Bronchial epithelial cell (primary cell): ENCODE data around the gene BRSK1. TPM values are rescaled to one million over a fixed set of nuclear protein-coding genes. Genes with fewer than 3 reads are reported as not detected.

ENCODE experiments used
- DNase-seq: peaks from one replicate; pipeline ENCODE4 v3.0.0-alpha.2; 2010; ENCODE audit warnings: low read depth
- FAIRE-seq: peaks from 2 replicates; lab custom pipeline; 2011; peaks lifted over from hg19 to GRCh38; lab: Jason Lieb, UNC
- H3K27me3 ChIP-seq: 2 replicates; pipeline ENCODE4 v1.5.1; 2011; ENCODE audit warnings: low read length; ENCODE audit not compliant: control insufficient read depth, insufficient read depth
- H3K36me3 ChIP-seq: 2 replicates; pipeline ENCODE4 v1.5.1; 2011; ENCODE audit warnings: low read length; ENCODE audit not compliant: control insufficient read depth, insufficient read depth
- H3K4me3 ChIP-seq: 2 replicates; pipeline ENCODE4 v1.5.1; 2011; ENCODE audit warnings: mild to moderate bottlenecking, low read depth, low read length, control low read depth
- total RNA-seq: library from RNA; depleted of rRNA; stranded (reverse); fragments of >200 nt; gene quantifications from 2 replicates; pipeline ENCODE4 v1.2.1, GENCODE V29; 2014
- TF ChIP-seq, protein P1 (sequence below): IDR thresholded peaks from 2 replicates; pipeline ENCODE4 v1.5.1; 2011; ENCODE audit warnings: mild to moderate bottlenecking, moderate library complexity, low read length, control low read depth, inconsistent platforms; ENCODE audit not compliant: insufficient read depth, severe bottlenecking

The BRSK1 gene
- total RNA-seq, 1 donor from 2014 or later, result 0.53 TPM

DNA sequence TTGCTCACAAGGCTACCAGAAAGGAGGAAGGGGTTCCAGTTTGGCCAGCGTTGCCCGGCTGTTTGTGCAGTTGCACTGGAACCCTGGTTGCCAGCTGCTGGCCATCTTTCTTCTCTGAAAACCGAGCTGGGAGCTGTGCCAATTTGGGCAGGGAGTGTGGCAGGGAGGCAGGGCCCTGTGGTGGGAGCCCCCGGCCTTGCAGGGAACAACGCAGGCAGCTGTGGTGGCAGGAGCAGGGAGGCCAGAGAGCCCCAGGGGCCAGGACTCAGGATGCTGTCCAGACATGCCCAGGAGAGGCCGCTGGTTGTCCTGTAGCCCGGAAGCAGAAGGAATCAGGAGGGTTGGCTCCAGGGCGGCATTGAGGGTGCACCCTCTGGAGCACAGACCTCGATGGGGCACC, 60.6 kb downstream of the BRSK1 start:
- DNase-seq (peak; percentile 43), FAIRE-seq (no peak)
- peaks cover 22% of the 10 kb centered on the region for H3K36me3 ChIP-seq
- TF ChIP-seq, protein P1, sequence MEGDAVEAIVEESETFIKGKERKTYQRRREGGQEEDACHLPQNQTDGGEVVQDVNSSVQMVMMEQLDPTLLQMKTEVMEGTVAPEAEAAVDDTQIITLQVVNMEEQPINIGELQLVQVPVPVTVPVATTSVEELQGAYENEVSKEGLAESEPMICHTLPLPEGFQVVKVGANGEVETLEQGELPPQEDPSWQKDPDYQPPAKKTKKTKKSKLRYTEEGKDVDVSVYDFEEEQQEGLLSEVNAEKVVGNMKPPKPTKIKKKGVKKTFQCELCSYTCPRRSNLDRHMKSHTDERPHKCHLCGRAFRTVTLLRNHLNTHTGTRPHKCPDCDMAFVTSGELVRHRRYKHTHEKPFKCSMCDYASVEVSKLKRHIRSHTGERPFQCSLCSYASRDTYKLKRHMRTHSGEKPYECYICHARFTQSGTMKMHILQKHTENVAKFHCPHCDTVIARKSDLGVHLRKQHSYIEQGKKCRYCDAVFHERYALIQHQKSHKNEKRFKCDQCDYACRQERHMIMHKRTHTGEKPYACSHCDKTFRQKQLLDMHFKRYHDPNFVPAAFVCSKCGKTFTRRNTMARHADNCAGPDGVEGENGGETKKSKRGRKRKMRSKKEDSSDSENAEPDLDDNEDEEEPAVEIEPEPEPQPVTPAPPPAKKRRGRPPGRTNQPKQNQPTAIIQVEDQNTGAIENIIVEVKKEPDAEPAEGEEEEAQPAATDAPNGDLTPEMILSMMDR, result no peak
- H3K4me3 ChIP-seq, result no peak overlapping the region
- no peaks in the 10 kb centered on the region for H3K27me3 ChIP-seq

DNA sequence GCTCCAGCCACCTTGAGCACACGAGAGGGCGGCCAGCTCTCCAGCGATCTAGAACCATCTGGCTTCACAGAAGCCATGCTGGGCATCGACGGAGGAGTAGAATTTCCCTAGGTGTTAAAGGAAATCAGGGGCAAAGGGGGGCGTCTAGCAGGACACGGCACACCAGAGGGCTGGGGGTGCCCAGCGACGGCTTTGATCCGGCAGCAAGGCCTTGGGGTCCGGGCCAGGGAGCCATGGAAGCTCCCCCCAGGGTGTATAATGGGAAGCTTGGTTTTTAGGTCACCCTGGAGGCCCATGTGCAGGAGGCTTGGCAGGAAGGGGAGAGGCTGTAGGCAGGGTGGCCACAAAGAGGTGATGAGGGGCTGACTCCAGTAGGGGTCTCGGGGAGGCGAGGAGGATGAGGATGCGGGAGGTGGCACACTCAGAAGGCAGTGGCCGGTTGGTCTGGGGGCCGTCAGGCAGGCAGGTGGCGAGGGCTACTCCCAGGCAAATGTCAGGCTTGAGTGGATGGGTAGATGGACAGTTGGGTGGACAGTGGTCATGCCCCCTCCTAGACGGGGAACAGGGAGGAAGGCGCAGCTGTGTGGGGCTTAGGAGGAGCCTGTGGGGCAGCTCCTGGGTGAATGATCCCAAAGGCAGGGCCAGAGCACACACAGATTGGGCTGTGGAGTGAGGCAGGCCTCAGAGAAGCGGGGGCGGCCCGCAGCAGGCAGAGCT, 61.5 kb downstream of the BRSK1 start:
- no peak overlapping the region for H3K4me3 ChIP-seq
- DNase-seq (no peak), FAIRE-seq (no peak)
- peaks cover 22% of the 10 kb centered on the region for H3K36me3 ChIP-seq
- no peaks in the 10 kb centered on the region for H3K27me3 ChIP-seq
- TF ChIP-seq, protein P1, result no peak

DNA sequence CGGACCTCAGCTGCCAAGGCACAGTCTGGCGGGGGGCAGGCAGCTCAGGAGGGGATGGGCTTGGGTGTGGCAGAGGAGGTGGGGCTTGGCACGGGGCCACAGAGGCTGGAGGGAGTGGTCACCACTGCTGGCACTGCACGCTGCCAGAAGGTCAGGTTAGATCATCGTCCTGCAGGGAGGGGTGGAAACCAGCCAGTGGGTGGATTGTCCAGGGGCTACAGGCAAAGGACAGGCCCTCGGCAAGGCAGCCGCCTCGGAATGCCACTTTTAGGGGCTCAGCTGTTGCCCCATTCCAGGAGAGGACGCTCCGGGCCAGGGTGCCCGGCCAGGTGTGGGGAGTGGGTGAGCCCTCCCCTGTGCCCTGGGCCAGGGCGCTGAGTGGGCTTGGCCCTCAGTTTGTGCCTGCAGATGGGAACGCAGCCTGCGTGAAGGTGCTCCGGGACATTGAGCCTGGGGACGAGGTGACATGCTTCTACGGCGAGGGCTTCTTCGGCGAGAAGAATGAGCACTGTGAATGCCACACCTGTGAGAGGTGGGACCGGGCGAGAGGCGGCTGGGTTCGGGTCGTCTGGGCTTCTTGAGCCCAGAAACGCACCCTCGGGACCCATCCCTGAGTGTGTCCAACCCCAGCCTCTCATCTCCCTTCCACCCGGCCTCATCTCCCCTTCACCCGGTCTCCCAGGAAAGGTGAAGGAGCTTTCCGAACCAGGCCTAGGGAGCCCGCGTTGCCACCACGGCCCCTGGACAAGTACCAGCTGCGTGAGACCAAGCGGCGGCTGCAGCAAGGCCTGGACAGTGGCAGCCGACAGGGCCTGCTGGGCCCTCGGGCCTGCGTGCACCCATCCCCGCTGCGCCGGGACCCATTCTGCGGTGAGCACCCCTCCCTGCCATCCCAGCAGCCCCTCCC, 62.3 kb downstream of the BRSK1 start:
- no peak for DNase-seq

DNA sequence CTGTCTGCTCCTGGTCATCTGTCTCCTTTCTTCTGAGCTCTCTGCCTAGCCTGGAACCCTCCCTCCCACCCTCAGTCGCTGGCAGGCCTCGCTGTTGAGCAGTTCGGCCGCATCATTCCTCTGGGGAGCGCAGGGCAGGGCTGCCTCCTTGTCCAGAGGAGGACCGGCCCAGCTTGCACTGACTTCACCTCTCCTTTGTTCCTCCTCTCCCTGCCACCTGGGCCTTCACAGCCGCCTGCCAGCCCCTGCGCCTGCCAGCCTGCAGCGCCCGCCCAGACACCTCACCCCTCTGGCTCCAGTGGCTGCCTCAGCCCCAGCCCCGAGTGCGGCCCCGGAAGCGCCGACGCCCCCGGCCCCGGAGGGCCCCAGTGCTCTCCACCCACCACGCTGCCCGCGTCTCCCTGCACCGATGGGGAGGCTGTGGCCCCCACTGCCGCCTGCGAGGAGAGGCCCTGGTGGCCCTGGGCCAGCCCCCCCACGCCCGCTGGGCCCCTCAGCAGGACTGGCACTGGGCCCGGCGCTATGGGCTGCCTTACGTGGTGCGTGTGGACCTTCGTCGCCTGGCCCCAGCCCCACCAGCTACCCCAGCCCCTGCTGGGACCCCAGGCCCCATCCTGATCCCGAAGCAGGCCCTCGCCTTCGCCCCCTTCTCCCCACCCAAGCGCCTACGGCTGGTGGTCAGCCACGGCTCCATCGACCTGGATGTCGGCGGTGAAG, 63.1 kb downstream of the BRSK1 start:
- no peak for FAIRE-seq
- H3K27me3 ChIP-seq, result no peaks in the 10 kb centered on the region
- TF ChIP-seq, protein P1, result no peak
- no peak overlapping the region for H3K4me3 ChIP-seq
- H3K36me3 ChIP-seq, result peaks cover 20% of the 10 kb centered on the region
- no peak for DNase-seq

More for the DNA sequence above, 62.3 kb downstream of the BRSK1 start:
- no peaks in the 10 kb centered on the region for H3K27me3 ChIP-seq
- FAIRE-seq, result no peak
- peaks cover 22% of the 10 kb centered on the region for H3K36me3 ChIP-seq
- H3K4me3 ChIP-seq, result no peak overlapping the region
- TF ChIP-seq, protein P1, result no peak

DNA sequence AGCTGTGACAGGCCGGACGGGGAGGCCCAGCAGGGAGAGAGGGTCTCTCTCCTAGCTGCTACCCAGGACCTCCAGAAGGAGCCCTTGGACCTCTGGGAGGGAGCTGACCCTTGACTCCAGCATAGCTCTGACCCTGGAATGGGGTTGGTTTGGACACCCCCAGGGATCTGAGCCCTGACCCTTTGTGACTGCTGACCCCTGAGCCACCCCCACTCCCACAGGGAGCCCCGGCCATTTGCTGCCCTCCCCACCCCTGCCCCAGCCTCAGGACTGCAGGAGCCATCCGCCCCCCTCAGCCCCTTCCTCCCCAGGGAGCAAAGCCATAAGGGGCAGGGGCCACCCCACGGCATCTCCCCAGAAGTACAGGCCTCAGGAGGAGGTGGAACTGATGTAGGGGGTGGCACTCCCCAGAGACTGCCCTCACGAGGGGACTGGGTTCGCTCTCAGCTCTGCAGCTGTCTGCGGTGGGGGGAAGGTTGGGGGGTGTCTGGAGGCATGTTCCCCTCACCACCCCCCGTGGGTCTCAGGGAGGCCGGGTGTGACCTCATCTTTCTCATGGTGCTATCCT, 63.7 kb downstream of the BRSK1 start:
- DNase-seq (no peak), FAIRE-seq (no peak)
- Histone ChIP-seq H3K4me3 (no peak overlapping the region), H3K36me3 (peaks cover 17% of the 10 kb centered on the region), H3K27me3 (no peaks in the 10 kb centered on the region)
- TF ChIP-seq, protein P1, result no peak
